Astrocyte (in vitro differentiated cells and primary cell): ENCODE measurements around the gene KANSL2.

Experiments
- CTCF ChIP-seq: IDR thresholded peaks from 2 replicates; pipeline ENCODE4 v1.5.1; 2011; ENCODE audit warnings: low read depth, mild to moderate bottlenecking, inconsistent platforms, low read length, moderate library complexity; ENCODE audit not compliant: insufficient read depth
- EZH2 ChIP-seq: IDR thresholded peaks from 2 replicates; pipeline ENCODE4 v1.6.1; 2012; ENCODE audit warnings: mild to moderate bottlenecking, low read length, inconsistent platforms; ENCODE audit not compliant: insufficient read depth

DNA sequence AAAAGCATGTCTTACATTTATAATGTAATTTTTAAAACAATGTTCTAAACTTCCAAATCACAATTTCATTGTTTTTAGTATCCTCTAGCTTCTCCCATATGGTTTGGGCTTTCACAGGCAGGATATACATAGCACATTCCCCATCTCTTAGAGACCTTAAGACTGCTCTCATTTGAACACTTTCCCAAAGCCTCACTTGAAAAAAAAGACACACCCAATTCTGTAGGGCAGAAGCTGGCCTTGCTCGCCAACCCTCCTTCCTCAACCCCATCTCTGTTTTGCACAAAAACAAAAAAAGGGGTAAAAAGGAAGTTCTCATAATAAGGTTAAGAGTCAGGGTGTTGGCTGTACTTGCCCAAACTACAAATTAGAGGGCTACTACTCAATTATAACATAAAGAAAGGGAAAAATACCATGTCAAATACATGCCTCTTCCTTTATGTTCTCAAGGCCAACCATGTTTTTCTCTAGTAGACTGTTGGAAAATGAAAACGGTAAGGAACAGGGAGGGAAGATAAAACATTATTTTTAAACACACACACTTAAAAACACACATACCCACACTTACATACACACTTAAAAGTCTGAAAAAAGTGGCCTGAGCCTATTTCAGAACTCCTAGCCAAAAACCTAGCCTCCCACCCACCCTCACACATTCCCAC lies 9.9 kb upstream of the KANSL2 start:
- TF ChIP-seq CTCF (no peak), EZH2 (no peak)
